Activated CD4-positive, alpha-beta T cell treated with anti-CD3 and anti-CD28 coated beads, Interleukin-2, amount 10 ng/mL, durations not matched to agents 7 days and 5 days (primary cell): ENCODE results near the gene FBXO22. TPM values are rescaled to one million over a fixed set of nuclear protein-coding genes. Genes with fewer than 3 reads are reported as not detected.

Experiments used
- total RNA-seq, 2 experiments: library from RNA; stranded (reverse); gene quantifications; one replicate each; pipeline ENCODE4 v1.2.3, GENCODE V29; 2021

FBXO22 gene
- total RNA-seq, 2 experiments from 2014 or later, result 33.2 to 33.7 TPM

Other genes starting within 250 kb of the FBXO22 start
- gene CSPG4, start 191.0 kb upstream of the FBXO22 start, total RNA-seq, result not detected
- gene UBE2Q2, start 60.4 kb upstream of the FBXO22 start, total RNA-seq, result 10 to 100 TPM; 35.6 to 40.3 TPM
- not detected for gene NRG4, start 108.5 kb downstream of the FBXO22 start, total RNA-seq
- not detected for gene TMEM266, start 156.1 kb downstream of the FBXO22 start, total RNA-seq